Motor neuron (in vitro differentiated cells): ENCODE data around the gene BABAM2. TPM values are rescaled to one million over a fixed set of nuclear protein-coding genes. Genes with fewer than 3 reads are reported as not detected.
"Not testable (repeated sequence)": the region's sequence is repeated elsewhere in the genome, so short reads cannot be mapped to it uniquely, and the experiment has no call there.

Experiments used
- ATAC-seq, 8 experiments: fragments of 200-7000 bp; cut with Tn5 transposase; replicated peaks in 6 of 8; 2 replicates each; pipeline ENCODE4 v1.8.0; 2021; ENCODE audit warnings: mild to moderate bottlenecking in 8 of 8, moderate library complexity in 8 of 8
- H3K27ac ChIP-seq, 2 donors: fragments of 250-450 bp; sonication (Bioruptor Pico); 2 replicates each; pipeline ENCODE4 v1.9.0; 2021; ENCODE audit warnings: antibody characterized with exemption in 2 of 2, mild to moderate bottlenecking in 2 of 2, moderate library complexity in 1 of 2
- H3K4me1 ChIP-seq, 2 donors: fragments of 250-450 bp; sonication (Bioruptor Pico); replicated peaks in 1 of 2; 2 replicates each; pipeline ENCODE4 v1.6.1; 2021; ENCODE audit warnings: antibody characterized with exemption in 2 of 2, mild to moderate bottlenecking in 2 of 2, moderate library complexity in 1 of 2
- H3K4me3 ChIP-seq, 5 donors: fragments of 250-450 bp; sonication (Bioruptor Pico); 2 replicates each; pipeline ENCODE4 v1.9.0; 2021; ENCODE audit warnings: antibody characterized with exemption in 5 of 5, mild to moderate bottlenecking in 5 of 5, moderate library complexity in 4 of 5
- WGBS, 10 experiments: fragments of 450-650 bp; shearing (Covaris generic); methylation state at CpG; one replicate each; pipeline ENCODE4 v1.0.0; 2022; 5-methylcytosine and 5-hydroxymethylcytosine counted together
- in situ Hi-C, 9 experiments: fragments of 400-800 bp; cut with MboI; loops; one replicate each; pipeline ENCODE4 v1.15.0; 2021; ENCODE audit warnings: low sequenced_read_pairs in 9 of 9, low pct_unique_long_range_greater_than_20kb in 2 of 9; ENCODE audit not compliant: unreplicated experiment in 9 of 9
- total RNA-seq, 8 experiments: library from RNA; unstranded; fragments of 300-600 nt; gene quantifications; 2 replicates each; pipeline versions ENCODE4 v1.2.3 to v1.2.4, GENCODE V29; 2022

The BABAM2 gene
- total RNA-seq, 8 experiments from 2014 or later = 16.4 to 110 (median 36.4) TPM

- no peak for ATAC-seq
- in situ Hi-C loops = no loop called here
- Histone ChIP-seq H3K4me3 (no peak overlapping the region), H3K4me1 (no peaks in the 10 kb centered on the region), H3K27ac (no peak overlapping the region)
- 58 to 100% (median 98%) methylated on average over 1 to 2 of the region's 2 CpGs; no CpG with 5 or more reads in 4 of the 10 experiments for whole genome bisulfite sequencing, 10 experiments
Measured at GRCh38 chr2:28093768-28094167, 203.2 kb downstream of the BABAM2 start.

DNA sequence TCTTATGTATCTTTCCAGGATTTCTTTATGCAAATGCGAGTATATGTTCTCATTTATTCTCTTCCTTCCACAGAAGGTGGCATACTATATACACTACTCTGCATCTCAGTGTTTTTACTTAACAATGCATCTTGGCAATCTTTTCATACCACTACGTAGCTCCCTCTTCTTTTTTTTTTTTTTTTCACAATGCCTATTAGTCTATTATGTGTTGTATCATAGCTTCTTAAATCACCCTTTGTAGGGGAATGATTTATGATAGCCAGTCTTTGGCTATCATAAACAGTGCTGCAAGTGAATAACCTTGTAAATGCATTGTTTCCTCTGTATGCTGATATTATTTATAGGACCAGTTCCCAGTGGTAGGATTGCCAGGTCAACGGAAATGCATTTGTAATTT, 204.2 kb downstream of the BABAM2 start:
- H3K27ac ChIP-seq = no peak overlapping the region
- in situ Hi-C loops = no loop called here
- no peaks in the 10 kb centered on the region for H3K4me1 ChIP-seq
- H3K4me3 ChIP-seq = no peak overlapping the region
- ATAC-seq = peak in 2 of 8 experiments; percentile 16 to 19
- 73 to 94% (median 83%) methylated on average over 2 to 3 of the region's 3 CpGs; no CpG with 5 or more reads in 1 of the 10 experiments for WGBS, 10 experiments

- in situ Hi-C loops = no loop called here
Measured at GRCh38 chr2:28095622-28096021, 205.1 kb downstream of the BABAM2 start.

GRCh38 chr2:28096421-28096820, 205.9 kb downstream of the BABAM2 start:
- in situ Hi-C loops = no loop called here
- WGBS, 10 experiments = 60 to 100% (median 85%) methylated on average over 1 to 2 of the region's 2 CpGs

More at GRCh38 chr2:28095622-28096021, 205.1 kb downstream of the BABAM2 start:
- Histone ChIP-seq H3K4me1 (no peaks in the 10 kb centered on the region), H3K27ac (no peak overlapping the region), H3K4me3 (no peak overlapping the region)
- WGBS, 10 experiments = 80 to 100% (median 98%) methylated on average over 1 to 2 of the region's 2 CpGs; no CpG with 5 or more reads in 2 of the 10 experiments
- ATAC-seq = no peak

GRCh38 chr2:28098501-28099225, 208.1 kb downstream of the BABAM2 start:
- in situ Hi-C loops = no loop called here
- no peak overlapping the region for H3K4me3 ChIP-seq
- ATAC-seq = no peak
- no peaks in the 10 kb centered on the region for H3K4me1 ChIP-seq
- H3K27ac ChIP-seq = no peak overlapping the region
- 56 to 97% (median 91%) methylated on average over 3 to 4 of the region's 4 CpGs; no CpG with 5 or more reads in 1 of the 10 experiments for WGBS, 10 experiments

More at GRCh38 chr2:28096421-28096820, 205.9 kb downstream of the BABAM2 start:
- no peak overlapping the region for H3K27ac ChIP-seq
- H3K4me1 ChIP-seq = no peaks in the 10 kb centered on the region
- H3K4me3 ChIP-seq = no peak overlapping the region
- ATAC-seq = no peak

- 0 to 100% (median 85%) methylated on average over 1 to 2 of the region's 2 CpGs; no CpG with 5 or more reads in 1 of the 10 experiments for WGBS, 10 experiments
- no peak for ATAC-seq
- Histone ChIP-seq H3K4me3 (no peak overlapping the region), H3K4me1 (no peaks in the 10 kb centered on the region), H3K27ac (no peak overlapping the region)
- in situ Hi-C loops = no loop called here
Measured at GRCh38 chr2:28101123-28101522, 210.6 kb downstream of the BABAM2 start.

GRCh38 chr2:28101892-28102291, 211.4 kb downstream of the BABAM2 start:
- peak in 2 of 8 experiments; percentile 67 to 69 for ATAC-seq
- in situ Hi-C loops = no loop called here

DNA sequence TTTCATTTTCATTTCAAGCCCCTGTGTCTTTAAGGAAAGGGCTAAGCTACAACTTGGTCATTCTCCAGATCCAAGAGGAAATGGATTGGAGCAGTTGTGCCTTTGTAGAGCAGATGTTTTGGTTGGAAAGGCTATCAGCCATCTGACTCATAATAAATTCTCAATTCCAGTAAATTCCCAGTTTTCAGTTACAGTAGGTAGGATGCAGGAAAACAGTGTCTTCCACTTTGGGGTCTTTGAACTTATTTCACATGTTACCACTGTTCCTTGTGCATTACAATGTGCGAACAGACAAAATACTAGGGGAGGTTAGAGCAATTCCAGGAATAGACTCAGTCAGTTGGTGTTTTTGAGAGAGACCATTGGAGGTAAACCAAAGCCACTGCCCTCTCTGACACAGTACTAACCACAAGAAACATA, 211.9 kb downstream of the BABAM2 start:
- in situ Hi-C loops = no loop called here
- Histone ChIP-seq H3K4me3 (no peak overlapping the region), H3K4me1 (no peaks in the 10 kb centered on the region), H3K27ac (no peak overlapping the region)
- peak in 3 of 8 experiments; percentile 71 to 92 (median 91) for ATAC-seq
- WGBS, 10 experiments = 38 to 100% (median 85%) methylated on average over 1 of the region's 1 CpG; no CpG with 5 or more reads in 4 of the 10 experiments

More at GRCh38 chr2:28101892-28102291, 211.4 kb downstream of the BABAM2 start:
- Histone ChIP-seq H3K27ac (no peak overlapping the region), H3K4me3 (no peak overlapping the region), H3K4me1 (no peaks in the 10 kb centered on the region)
- 0 to 100% (median 80%) methylated on average over 1 to 3 of the region's 3 CpGs for WGBS, 10 experiments

GRCh38 chr2:28103611-28104010, 213.1 kb downstream of the BABAM2 start:
- ATAC-seq = no peak
- Histone ChIP-seq H3K27ac (no peak overlapping the region), H3K4me1 (no peaks in the 10 kb centered on the region), H3K4me3 (no peak overlapping the region)
- in situ Hi-C loops = no loop called here
- 80 to 100% (median 90%) methylated on average over 1 to 2 of the region's 2 CpGs; no CpG with 5 or more reads in 3 of the 10 experiments for WGBS, 10 experiments

- no peak for ATAC-seq
- Histone ChIP-seq H3K4me1 (no peaks in the 10 kb centered on the region), H3K4me3 (no peak overlapping the region), H3K27ac (no peak overlapping the region)
- in situ Hi-C loops = no loop called here
- 12 to 100% (median 83%) methylated on average over 1 to 2 of the region's 2 CpGs; no CpG with 5 or more reads in 1 of the 10 experiments for WGBS, 10 experiments
Measured at GRCh38 chr2:28108143-28108542, 217.6 kb downstream of the BABAM2 start.

- H3K4me1 ChIP-seq, in situ Hi-C loops, ATAC-seq, H3K27ac ChIP-seq, H3K4me3 ChIP-seq: not testable (repeated sequence)
Measured at GRCh38 chr2:28113771-28114170, 223.2 kb downstream of the BABAM2 start.

GRCh38 chr2:28117104-28117596, 226.6 kb downstream of the BABAM2 start:
- peak in 6 of 8 experiments; percentile 41 to 79 (median 51) for ATAC-seq
- no peak overlapping the region for H3K4me3 ChIP-seq
- no peaks in the 10 kb centered on the region for H3K4me1 ChIP-seq
- in situ Hi-C loops = no loop called here
- no peak overlapping the region for H3K27ac ChIP-seq
- 29 to 100% (median 83%) methylated on average over 1 to 2 of the region's 2 CpGs; no CpG with 5 or more reads in 4 of the 10 experiments for WGBS, 10 experiments

DNA sequence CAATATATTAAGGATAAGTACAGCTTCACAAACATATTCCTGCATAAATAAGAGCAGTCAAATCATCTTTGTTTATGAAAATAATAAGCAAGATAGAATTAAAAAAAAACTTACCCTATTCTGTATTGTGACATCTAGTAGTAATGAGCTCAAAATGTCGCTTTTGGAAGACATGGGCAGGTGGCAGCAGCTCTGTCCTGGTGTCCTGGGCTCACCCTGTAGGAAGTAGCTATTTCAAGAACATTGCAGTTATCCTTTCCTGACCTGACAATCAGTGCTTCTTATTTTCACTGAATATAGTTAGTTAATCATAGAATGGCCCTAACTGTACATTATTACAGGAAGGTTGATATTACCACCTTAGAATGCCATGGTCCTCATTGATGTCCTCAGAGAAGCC, 229.1 kb downstream of the BABAM2 start:
- in situ Hi-C loops = no loop called here
- Histone ChIP-seq H3K4me3 (no peak overlapping the region), H3K4me1 (no peaks in the 10 kb centered on the region), H3K27ac (no peak overlapping the region)
- ATAC-seq = no peak
- 67 to 100% (median 88%) methylated on average over 1 of the region's 1 CpG; no CpG with 5 or more reads in 1 of the 10 experiments for WGBS, 10 experiments
